Mesodermal cell (in vitro differentiated cells): ENCODE data around the gene TBC1D2.

Experiments
- H3K27ac ChIP-seq: 2 replicates; pipeline ENCODE4 v1.7.0; 2013; ENCODE audit warnings: mild to moderate bottlenecking, low read depth, low read length, moderate library complexity; ENCODE audit not compliant: severe bottlenecking
- H3K36me3 ChIP-seq: 2 replicates; pipeline ENCODE4 v1.7.1; 2013; ENCODE audit warnings: mild to moderate bottlenecking, low read length, moderate library complexity; ENCODE audit not compliant: control insufficient read depth, insufficient read depth
- H3K4me1 ChIP-seq: one replicate; pipeline ENCODE4 v1.7.1; 2013; ENCODE audit warnings: mild to moderate bottlenecking, low read length; ENCODE audit not compliant: insufficient read depth, control insufficient read depth, poor library complexity, severe bottlenecking
- H3K4me3 ChIP-seq: 2 replicates; pipeline ENCODE4 v1.7.0; 2013; ENCODE audit warnings: low read length, control low read depth, mild to moderate bottlenecking; ENCODE audit not compliant: insufficient read depth, poor library complexity, severe bottlenecking; ENCODE audit errors: extremely low read depth
- H3K9me3 ChIP-seq: 2 replicates; pipeline ENCODE4 v1.7.1; 2013; ENCODE audit warnings: mild to moderate bottlenecking, low read length, moderate library complexity; ENCODE audit not compliant: control insufficient read depth
- WGBS, 2 experiments: methylation state at CpG; one replicate each; pipeline ENCODE4 v1.1.5; 2013; ENCODE audit warnings: missing lambda C conversion rate in 2 of 2; ENCODE audit not compliant: insufficient coverage in 2 of 2; 5-methylcytosine and 5-hydroxymethylcytosine counted together

The TBC1D2 gene

GRCh38 chr9:98171176-98171925 lies 84.1 kb downstream of the TBC1D2 start:
- WGBS, 2 experiments, result 84 to 87% methylated on average over 14 to 16 of the region's 16 CpGs
- H3K4me1 ChIP-seq, result peaks cover 59% of the 10 kb centered on the region

GRCh38 chr9:98168941-98169488 lies 86.4 kb downstream of the TBC1D2 start:
- H3K4me3 ChIP-seq, result no peak overlapping the region
- no peaks in the 10 kb centered on the region for H3K9me3 ChIP-seq
- peaks cover 45% of the 10 kb centered on the region for H3K4me1 ChIP-seq
- no peaks in the 10 kb centered on the region for H3K36me3 ChIP-seq
- H3K27ac ChIP-seq, result peak overlapping the region; percentile 57
- 7 to 28% methylated on average over 12 to 14 of the region's 15 CpGs for WGBS, 2 experiments

More at GRCh38 chr9:98171176-98171925, 84.1 kb downstream of the TBC1D2 start:
- Histone ChIP-seq H3K36me3 (no peaks in the 10 kb centered on the region), H3K4me3 (no peak overlapping the region), H3K9me3 (no peaks in the 10 kb centered on the region), H3K27ac (no peak overlapping the region)

- Histone ChIP-seq H3K9me3 (no peaks in the 10 kb centered on the region), H3K4me3 (no peak overlapping the region), H3K4me1 (peaks cover 44% of the 10 kb centered on the region), H3K36me3 (no peaks in the 10 kb centered on the region), H3K27ac (no peak overlapping the region)
- 91 to 100% methylated on average over 2 to 3 of the region's 3 CpGs for WGBS, 2 experiments
Observed at GRCh38 chr9:98168153-98168780, 87.2 kb downstream of the TBC1D2 start.

DNA sequence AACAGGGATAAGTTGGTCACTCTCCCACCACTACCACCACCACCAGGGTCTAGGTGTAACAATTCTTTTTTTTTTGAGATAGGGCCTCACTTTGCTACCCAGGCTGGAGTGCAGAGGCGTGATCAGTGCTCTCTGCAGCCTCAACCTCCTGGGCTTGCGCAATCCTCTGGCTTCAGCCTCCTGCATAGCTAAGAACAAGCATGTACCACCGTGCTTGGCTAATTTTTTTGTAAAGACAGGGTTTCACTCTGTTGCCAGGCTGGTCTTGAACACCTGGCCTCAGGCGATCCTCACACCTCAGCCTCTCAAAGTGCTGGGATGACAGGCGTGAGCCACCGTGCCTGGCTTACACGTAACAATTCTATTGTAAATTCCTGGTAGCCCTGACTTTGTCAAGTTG lies 90.5 kb downstream of the TBC1D2 start:
- no peak overlapping the region for H3K27ac ChIP-seq
- H3K4me3 ChIP-seq, result no peak overlapping the region
- no peaks in the 10 kb centered on the region for H3K9me3 ChIP-seq
- WGBS, 2 experiments, result 89 to 93% methylated on average over 7 of the region's 7 CpGs
- peaks cover 18% of the 10 kb centered on the region for H3K4me1 ChIP-seq
- H3K36me3 ChIP-seq, result no peaks in the 10 kb centered on the region

DNA sequence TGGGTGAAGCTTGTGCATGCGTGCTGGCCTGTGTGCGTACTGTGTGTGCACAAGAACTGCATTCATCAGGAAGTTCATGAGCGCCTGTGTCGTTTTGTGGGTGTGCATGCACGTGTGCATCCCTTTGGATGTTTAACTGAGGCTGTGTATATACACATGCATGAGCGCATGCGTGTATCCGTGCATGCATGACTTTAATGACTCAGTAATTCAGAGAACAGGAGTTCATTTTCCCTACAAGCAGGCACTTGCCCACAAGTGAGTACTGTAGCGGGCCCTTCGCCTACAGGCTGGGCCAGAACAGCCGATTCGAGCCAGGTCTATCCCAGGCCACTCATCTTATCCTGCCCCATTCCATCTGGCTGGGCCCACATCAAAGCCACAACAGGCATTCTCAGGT lies 92.8 kb downstream of the TBC1D2 start:
- H3K9me3 ChIP-seq, result no peaks in the 10 kb centered on the region
- 90 to 98% methylated on average over 10 to 12 of the region's 12 CpGs for WGBS, 2 experiments
- no peaks in the 10 kb centered on the region for H3K36me3 ChIP-seq
- H3K27ac ChIP-seq, result no peak overlapping the region
- H3K4me1 ChIP-seq, result no peaks in the 10 kb centered on the region
- no peak overlapping the region for H3K4me3 ChIP-seq

- Histone ChIP-seq H3K27ac (no peak overlapping the region), H3K36me3 (peaks cover 6% of the 10 kb centered on the region), H3K4me3 (no peak overlapping the region), H3K9me3 (no peaks in the 10 kb centered on the region), H3K4me1 (no peaks in the 10 kb centered on the region)
- 92 to 94% methylated on average over 4 of the region's 4 CpGs for WGBS, 2 experiments
Observed at GRCh38 chr9:98161851-98162250, 93.6 kb downstream of the TBC1D2 start.

DNA sequence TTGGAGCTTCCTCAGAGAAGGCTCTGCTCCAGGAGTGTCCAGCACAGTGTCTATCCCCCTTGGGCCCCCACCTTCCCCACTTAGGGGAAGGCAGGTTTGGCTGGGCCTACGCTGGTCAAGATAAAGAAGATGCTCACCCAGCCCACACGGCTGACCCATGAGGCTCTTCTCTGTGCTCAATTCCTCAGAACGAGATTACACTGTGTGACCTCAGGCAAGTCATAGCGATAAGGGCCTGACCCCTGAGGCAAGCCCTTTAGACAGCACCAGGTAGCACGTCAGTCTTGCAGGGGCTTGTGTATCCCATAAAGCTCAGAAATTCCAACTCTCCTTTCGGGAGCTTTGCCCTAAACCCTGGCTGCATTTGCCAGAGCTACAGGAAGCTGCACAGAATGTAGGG lies 95.7 kb downstream of the TBC1D2 start:
- Histone ChIP-seq H3K4me3 (no peak overlapping the region), H3K9me3 (no peaks in the 10 kb centered on the region), H3K36me3 (peaks cover 13% of the 10 kb centered on the region), H3K4me1 (no peaks in the 10 kb centered on the region), H3K27ac (no peak overlapping the region)
- 90 to 93% methylated on average over 6 of the region's 6 CpGs for WGBS, 2 experiments

DNA sequence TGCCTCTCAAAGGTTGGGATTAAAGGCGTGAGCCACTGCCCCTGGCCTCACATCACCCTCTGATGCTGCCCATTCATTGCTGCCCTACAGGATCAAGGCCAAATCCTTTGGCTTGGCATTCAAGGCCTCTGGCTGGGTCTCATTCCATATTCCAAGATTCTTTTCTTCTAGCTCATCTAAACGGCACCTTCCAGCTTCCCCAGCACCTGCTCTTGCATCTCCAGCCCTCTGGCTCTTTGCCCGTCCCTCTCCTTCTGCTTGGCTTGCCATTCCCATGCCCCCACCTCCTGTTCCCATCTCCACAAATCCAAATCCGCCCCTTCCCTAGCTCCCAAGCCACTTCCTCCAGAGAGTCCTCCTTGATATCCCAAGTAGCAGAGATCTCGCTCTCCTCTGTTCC lies 96.1 kb downstream of the TBC1D2 start:
- Histone ChIP-seq H3K36me3 (peaks cover 14% of the 10 kb centered on the region), H3K27ac (no peak overlapping the region), H3K4me3 (no peak overlapping the region), H3K4me1 (no peaks in the 10 kb centered on the region), H3K9me3 (no peaks in the 10 kb centered on the region)
- 80 to 93% methylated on average over 5 of the region's 5 CpGs for WGBS, 2 experiments

DNA sequence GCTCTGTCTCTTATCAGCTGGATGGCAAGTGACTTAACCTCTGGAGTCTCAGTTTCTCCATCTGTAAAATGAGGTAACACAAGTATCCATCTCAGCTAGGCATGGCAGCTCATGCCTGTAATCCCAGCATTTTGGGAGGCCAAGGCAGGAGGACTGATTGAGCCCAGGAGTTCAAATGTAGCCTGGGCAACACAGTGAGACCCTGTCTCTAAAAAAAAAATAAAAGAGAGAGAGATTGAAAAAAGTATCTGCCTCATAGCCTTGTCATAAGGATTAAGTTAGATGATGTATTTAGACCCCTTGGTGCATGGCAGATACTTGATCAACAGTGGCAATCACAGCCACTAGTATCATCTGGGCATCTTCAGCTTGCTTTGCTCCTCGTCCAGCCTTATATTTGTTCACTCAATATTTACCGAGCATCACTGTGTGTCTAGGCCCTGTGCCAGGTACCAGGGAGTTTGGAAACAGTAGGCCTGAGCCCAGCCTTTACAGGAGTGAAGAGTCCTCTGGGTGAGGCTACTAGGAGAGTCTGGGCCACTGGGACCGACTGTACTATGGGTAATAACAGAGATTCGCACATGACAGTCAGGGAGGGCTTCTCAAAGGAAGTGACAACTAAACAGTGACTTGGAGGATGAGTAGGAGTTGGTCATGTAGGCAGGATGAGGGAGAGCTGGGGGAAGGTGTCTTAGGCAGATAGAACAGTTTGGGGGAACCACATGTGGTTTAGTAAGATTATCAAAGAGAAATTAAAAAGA lies 97.2 kb downstream of the TBC1D2 start:
- Histone ChIP-seq H3K4me3 (no peak overlapping the region), H3K36me3 (peaks cover 14% of the 10 kb centered on the region), H3K9me3 (no peaks in the 10 kb centered on the region), H3K4me1 (no peaks in the 10 kb centered on the region), H3K27ac (no peak overlapping the region)
- WGBS, 2 experiments, result 88 to 93% methylated on average over 2 to 3 of the region's 4 CpGs

GRCh38 chr9:98157372-98157771 lies 98.1 kb downstream of the TBC1D2 start:
- H3K4me1 ChIP-seq, result no peaks in the 10 kb centered on the region

More at GRCh38 chr9:98157372-98157771, 98.1 kb downstream of the TBC1D2 start:
- Histone ChIP-seq H3K36me3 (peaks cover 18% of the 10 kb centered on the region), H3K27ac (no peak overlapping the region), H3K9me3 (no peaks in the 10 kb centered on the region), H3K4me3 (no peak overlapping the region)
- 90 to 98% methylated on average over 6 to 8 of the region's 10 CpGs for WGBS, 2 experiments
